GM23338 (cell line): ENCODE data around the gene ZNF281. TPM values are rescaled to one million over a fixed set of nuclear protein-coding genes. Genes with fewer than 3 reads are reported as not detected.

ENCODE experiments used
- ATAC-seq: fragments of 200-7000 bp; cut with Tn5 transposase; 3 replicates; pipeline ENCODE4 v1.9.1; 2020
- DNase-seq: peaks from one replicate; pipeline ENCODE4 v3.0.0-alpha.2; 2015; ENCODE audit warnings: low spot score
- H2AFZ ChIP-seq: fragments of 200-600 bp; sonication (generic); 2 replicates; pipeline ENCODE4 v1.8.0; 2016; ENCODE audit warnings: antibody characterized with exemption, mild to moderate bottlenecking, moderate library complexity
- H3F3A ChIP-seq: fragments of 200-600 bp; sonication (generic); replicated peaks from 2 replicates; pipeline ENCODE4 v1.8.0; 2017; ENCODE audit warnings: antibody characterized with exemption, mixed run types, low read depth
- H3K27ac ChIP-seq: fragments of 200-600 bp; sonication (generic); 2 replicates; pipeline ENCODE4 v1.6.1; 2016; ENCODE audit warnings: low read depth
- H3K27me3 ChIP-seq: fragments of 200-600 bp; sonication (generic); 2 replicates; pipeline ENCODE4 v1.8.0; 2016; ENCODE audit warnings: mild to moderate bottlenecking, mixed run types, moderate library complexity; ENCODE audit not compliant: insufficient read depth
- H3K36me3 ChIP-seq: fragments of 200-600 bp; sonication (generic); 2 replicates; pipeline ENCODE4 v1.8.0; 2016; ENCODE audit warnings: mild to moderate bottlenecking; ENCODE audit not compliant: insufficient read depth
- H3K4me1 ChIP-seq: fragments of 200-600 bp; sonication (generic); 2 replicates; pipeline ENCODE4 v1.8.0; 2016; ENCODE audit warnings: mild to moderate bottlenecking, moderate library complexity; ENCODE audit not compliant: insufficient read depth
- H3K4me2 ChIP-seq: fragments of 200-600 bp; sonication (generic); 2 replicates; pipeline ENCODE4 v1.7.1; 2017; ENCODE audit warnings: mixed run types
- H3K4me3 ChIP-seq: fragments of 200-600 bp; sonication (generic); 2 replicates; pipeline ENCODE4 v1.6.1; 2016; ENCODE audit warnings: mixed run types
- H3K79me2 ChIP-seq: fragments of 200-600 bp; sonication (generic); replicated peaks from 2 replicates; pipeline ENCODE4 v1.8.0; 2017; ENCODE audit warnings: mild to moderate bottlenecking; ENCODE audit not compliant: insufficient read depth
- H3K9me2 ChIP-seq: fragments of 200-600 bp; sonication (generic); 2 replicates; pipeline ENCODE4 v1.8.0; 2017; ENCODE audit not compliant: insufficient read depth
- H4K20me1 ChIP-seq: fragments of 200-600 bp; sonication (generic); replicated peaks from 2 replicates; pipeline ENCODE4 v1.8.0; 2017; ENCODE audit warnings: mild to moderate bottlenecking; ENCODE audit not compliant: insufficient read depth
- H3K27ac Mint-ChIP-seq: 2 replicates; pipeline ENCODE4 v1.8.0; 2020; ENCODE audit warnings: inconsistent platforms, mild to moderate bottlenecking, moderate library complexity, mixed read lengths
- H3K27me3 Mint-ChIP-seq: 3 replicates; pipeline ENCODE4 v1.8.0; 2022; ENCODE audit warnings: low read depth, mild to moderate bottlenecking, moderate library complexity, mixed read lengths, inconsistent platforms; ENCODE audit not compliant: insufficient read depth, poor library complexity
- H3K36me3 Mint-ChIP-seq: 3 replicates; pipeline ENCODE4 v1.8.0; 2021; ENCODE audit warnings: low read depth, mild to moderate bottlenecking, inconsistent platforms, moderate library complexity, mixed read lengths
- H3K4me1 Mint-ChIP-seq: 3 replicates; pipeline ENCODE4 v1.8.0; 2020; ENCODE audit warnings: mild to moderate bottlenecking, inconsistent platforms, mixed read lengths
- H3K4me3 Mint-ChIP-seq: 3 replicates; pipeline ENCODE4 v1.8.0; 2021; ENCODE audit warnings: moderate library complexity, mild to moderate bottlenecking, inconsistent platforms, mixed read lengths
- H3K9me3 Mint-ChIP-seq: 3 replicates; pipeline ENCODE4 v1.8.0; 2020; ENCODE audit warnings: moderate library complexity, mild to moderate bottlenecking, inconsistent platforms, mixed read lengths
- CREB1 ChIP-seq: fragments of 250-450 bp; sonication (Bioruptor Pico); IDR thresholded peaks from 2 replicates; pipeline ENCODE4 v1.5.0; 2020; ENCODE audit warnings: low read depth, mild to moderate bottlenecking, moderate library complexity
- ETS1 ChIP-seq: IDR thresholded peaks from 2 replicates; pipeline ENCODE4 v1.6.1; 2016; ENCODE audit warnings: antibody characterized with exemption
- EZH2 ChIP-seq: fragments of 200-600 bp; sonication (generic); IDR thresholded peaks from one replicate; pipeline ENCODE4 v1.8.0; 2017; ENCODE audit warnings: antibody characterized with exemption, mild to moderate bottlenecking, low read depth; ENCODE audit not compliant: unreplicated experiment
- EZH2phosphoT487 ChIP-seq: fragments of 200-600 bp; sonication (generic); IDR thresholded peaks from one replicate; pipeline ENCODE4 v1.8.1; 2018; ENCODE audit warnings: antibody characterized with exemption; ENCODE audit not compliant: unreplicated experiment
- JUNB ChIP-seq: IDR thresholded peaks from one replicate; pipeline ENCODE4 v1.6.1; 2016; ENCODE audit warnings: antibody characterized with exemption; ENCODE audit not compliant: unreplicated experiment
- NANOG ChIP-seq: IDR thresholded peaks from 2 replicates; pipeline ENCODE4 v1.6.1; 2016; ENCODE audit warnings: antibody characterized with exemption, borderline replicate concordance
- POLR2AphosphoS5 ChIP-seq: IDR thresholded peaks from 2 replicates; pipeline ENCODE4 v1.6.1; 2016; ENCODE audit warnings: antibody characterized with exemption, low read depth
- STAT1 ChIP-seq: IDR thresholded peaks from one replicate; pipeline ENCODE4 v1.6.1; 2016; ENCODE audit warnings: antibody characterized with exemption; ENCODE audit not compliant: unreplicated experiment
- ZNF114 ChIP-seq: fragments of 250-450 bp; sonication (Bioruptor Pico); IDR thresholded peaks from 2 replicates; pipeline ENCODE4 v1.5.0; 2020; ENCODE audit warnings: mild to moderate bottlenecking, moderate library complexity
- ZNF331 ChIP-seq: fragments of 250-450 bp; sonication (Bioruptor Pico); IDR thresholded peaks from 2 replicates; pipeline ENCODE4 v1.5.0; 2020; ENCODE audit warnings: low read depth, mild to moderate bottlenecking, moderate library complexity
- ZNF462 ChIP-seq: fragments of 250-450 bp; sonication (Bioruptor Pico); IDR thresholded peaks from 2 replicates; pipeline ENCODE4 v1.5.0; 2020; ENCODE audit warnings: mild to moderate bottlenecking, moderate library complexity
- polyA plus RNA-seq: library from polyadenylated mRNA; unstranded; fragments of >200 nt; fragmentation: Nextera tagmentation; extraction: Ambion mirVana; gene quantifications from 2 replicates; pipeline ENCODE4 v1.2.1, GENCODE V29; 2016
- total RNA-seq: library from RNA; depleted of rRNA; stranded (reverse); fragments of >200 nt; shearing (Covaris generic); gene quantifications from 2 replicates; pipeline ENCODE4 v1.2.3, GENCODE V29; 2014
- TF ChIP-seq, protein P1 (sequence below): IDR thresholded peaks from one replicate; pipeline ENCODE4 v1.6.1; 2018; ENCODE audit warnings: antibody characterized with exemption; ENCODE audit not compliant: unreplicated experiment
- TF ChIP-seq, protein P2 (sequence below), 2 experiments: fragments of 200-600 bp in 1 of 2; sonication (generic) in 1 of 2; conservative IDR thresholded peaks; 2 replicates each; pipeline versions ENCODE4 v1.5.1 to v1.6.1; 2016 to 2017; ENCODE audit warnings: antibody characterized with exemption in 2 of 2, low read depth in 2 of 2, mild to moderate bottlenecking in 2 of 2, moderate library complexity in 1 of 2

Gene ZNF281
- total and polyA plus RNA-seq, 2 experiments from 2014 or later = 62.1 to 79.3 TPM

DNA sequence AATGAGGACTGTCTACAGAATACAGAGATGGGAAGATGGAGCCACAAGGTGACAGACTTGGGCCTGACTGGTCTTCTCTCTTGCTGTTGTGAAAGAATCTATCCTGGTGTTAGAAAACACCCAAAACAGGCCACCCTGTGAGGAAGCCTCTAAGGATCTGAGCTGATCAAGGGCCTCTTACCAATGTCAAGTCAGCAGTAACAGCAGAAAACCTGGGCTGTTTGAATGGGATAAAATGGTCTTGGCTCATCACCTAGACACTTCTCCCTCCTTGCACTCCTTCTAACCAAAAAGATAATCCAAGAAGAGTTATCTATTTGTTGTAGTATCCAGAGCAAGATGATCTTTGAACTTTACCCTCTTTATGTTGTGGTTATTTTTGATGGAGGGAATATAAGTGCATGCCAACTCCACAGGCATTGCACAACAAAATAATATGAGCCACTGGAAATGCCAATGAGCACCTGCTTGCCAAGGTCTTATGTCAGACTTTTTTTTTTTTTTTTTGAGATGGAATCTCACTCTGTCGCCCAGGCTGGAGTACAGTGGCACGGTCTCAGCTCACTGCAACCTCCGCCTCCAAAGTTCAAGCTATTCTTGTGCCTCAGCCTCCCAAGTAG, 32.8 kb upstream of the ZNF281 start:
- Histone ChIP-seq H3K79me2 (peaks cover 3% of the 10 kb centered on the region; the same call in 1 of the 2 replicates), H3K36me3 (no peaks in the 10 kb centered on the region), H3K27ac (no peak overlapping the region), H3K4me3 (no peak overlapping the region), H3F3A (peaks cover 6% of the 10 kb centered on the region; the same call in 1 of the 2 replicates), H3K27me3 (no peaks in the 10 kb centered on the region), H3K4me1 (peaks cover 11% of the 10 kb centered on the region; the same call in 1 of the 2 replicates), H2AFZ (no peak overlapping the region), H3K9me2 (no peaks in the 10 kb centered on the region), H4K20me1 (no peaks in the 10 kb centered on the region; the same call in 1 of the 2 replicates), H3K4me2 (no peak overlapping the region)
- ATAC-seq (no peak), DNase-seq (no peak)
- peaks cover 17% of the 10 kb centered on the region for H3K4me1 Mint-ChIP-seq
- no peak overlapping the region for H3K4me3 Mint-ChIP-seq
- TF ChIP-seq EZH2phosphoT487 (no peak), STAT1 (no peak), POLR2AphosphoS5 (no peak), ZNF331 (CRISPR knock-in tag) (no peak), EZH2 (no peak), CREB1 (CRISPR knock-in tag) (no peak), JUNB (no peak), NANOG (no peak), ETS1 (no peak), ZNF114 (CRISPR knock-in tag) (no peak), ZNF462 (CRISPR knock-in tag) (no peak)
- TF ChIP-seq, protein P1, sequence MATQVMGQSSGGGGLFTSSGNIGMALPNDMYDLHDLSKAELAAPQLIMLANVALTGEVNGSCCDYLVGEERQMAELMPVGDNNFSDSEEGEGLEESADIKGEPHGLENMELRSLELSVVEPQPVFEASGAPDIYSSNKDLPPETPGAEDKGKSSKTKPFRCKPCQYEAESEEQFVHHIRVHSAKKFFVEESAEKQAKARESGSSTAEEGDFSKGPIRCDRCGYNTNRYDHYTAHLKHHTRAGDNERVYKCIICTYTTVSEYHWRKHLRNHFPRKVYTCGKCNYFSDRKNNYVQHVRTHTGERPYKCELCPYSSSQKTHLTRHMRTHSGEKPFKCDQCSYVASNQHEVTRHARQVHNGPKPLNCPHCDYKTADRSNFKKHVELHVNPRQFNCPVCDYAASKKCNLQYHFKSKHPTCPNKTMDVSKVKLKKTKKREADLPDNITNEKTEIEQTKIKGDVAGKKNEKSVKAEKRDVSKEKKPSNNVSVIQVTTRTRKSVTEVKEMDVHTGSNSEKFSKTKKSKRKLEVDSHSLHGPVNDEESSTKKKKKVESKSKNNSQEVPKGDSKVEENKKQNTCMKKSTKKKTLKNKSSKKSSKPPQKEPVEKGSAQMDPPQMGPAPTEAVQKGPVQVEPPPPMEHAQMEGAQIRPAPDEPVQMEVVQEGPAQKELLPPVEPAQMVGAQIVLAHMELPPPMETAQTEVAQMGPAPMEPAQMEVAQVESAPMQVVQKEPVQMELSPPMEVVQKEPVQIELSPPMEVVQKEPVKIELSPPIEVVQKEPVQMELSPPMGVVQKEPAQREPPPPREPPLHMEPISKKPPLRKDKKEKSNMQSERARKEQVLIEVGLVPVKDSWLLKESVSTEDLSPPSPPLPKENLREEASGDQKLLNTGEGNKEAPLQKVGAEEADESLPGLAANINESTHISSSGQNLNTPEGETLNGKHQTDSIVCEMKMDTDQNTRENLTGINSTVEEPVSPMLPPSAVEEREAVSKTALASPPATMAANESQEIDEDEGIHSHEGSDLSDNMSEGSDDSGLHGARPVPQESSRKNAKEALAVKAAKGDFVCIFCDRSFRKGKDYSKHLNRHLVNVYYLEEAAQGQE = no peak
- TF ChIP-seq, protein P2, sequence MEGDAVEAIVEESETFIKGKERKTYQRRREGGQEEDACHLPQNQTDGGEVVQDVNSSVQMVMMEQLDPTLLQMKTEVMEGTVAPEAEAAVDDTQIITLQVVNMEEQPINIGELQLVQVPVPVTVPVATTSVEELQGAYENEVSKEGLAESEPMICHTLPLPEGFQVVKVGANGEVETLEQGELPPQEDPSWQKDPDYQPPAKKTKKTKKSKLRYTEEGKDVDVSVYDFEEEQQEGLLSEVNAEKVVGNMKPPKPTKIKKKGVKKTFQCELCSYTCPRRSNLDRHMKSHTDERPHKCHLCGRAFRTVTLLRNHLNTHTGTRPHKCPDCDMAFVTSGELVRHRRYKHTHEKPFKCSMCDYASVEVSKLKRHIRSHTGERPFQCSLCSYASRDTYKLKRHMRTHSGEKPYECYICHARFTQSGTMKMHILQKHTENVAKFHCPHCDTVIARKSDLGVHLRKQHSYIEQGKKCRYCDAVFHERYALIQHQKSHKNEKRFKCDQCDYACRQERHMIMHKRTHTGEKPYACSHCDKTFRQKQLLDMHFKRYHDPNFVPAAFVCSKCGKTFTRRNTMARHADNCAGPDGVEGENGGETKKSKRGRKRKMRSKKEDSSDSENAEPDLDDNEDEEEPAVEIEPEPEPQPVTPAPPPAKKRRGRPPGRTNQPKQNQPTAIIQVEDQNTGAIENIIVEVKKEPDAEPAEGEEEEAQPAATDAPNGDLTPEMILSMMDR (conservative IDR thresholded peaks at IDR 0.05; ENCODE audit: low read depth in 2 of 2) = no peak
- H3K9me3 Mint-ChIP-seq = no peaks in the 10 kb centered on the region
- no peak overlapping the region for H3K27ac Mint-ChIP-seq
- peaks cover 34% of the 10 kb centered on the region for H3K36me3 Mint-ChIP-seq
- H3K27me3 Mint-ChIP-seq = peaks cover 2% of the 10 kb centered on the region
